K562 (cell line): ENCODE measurements around the gene ZNF845. TPM values are rescaled to one million over a fixed set of nuclear protein-coding genes. Genes with fewer than 3 reads are reported as not detected.
"Not testable (repeated sequence)": the region's sequence is repeated elsewhere in the genome, so short reads cannot be mapped to it uniquely, and the experiment has no call there.

Source experiments
- ATAC-seq: fragments of 200-7000 bp; cut with Tn5 transposase; 3 replicates; pipeline ENCODE4 v1.9.1; 2020; ENCODE audit warnings: moderate library complexity
- BruUV-seq: library from RNA; stranded (reverse); fragments of 400-500 nt; replicated peaks from 2 replicates; lab custom pipeline; 2021; lab: Mats Ljungman, UMichigan
- CTCF ChIA-PET: fragments of 300-600 bp; formaldehyde crosslinking; extraction: SDS; loops from one replicate; lab custom pipeline; 2021; ENCODE audit warnings: low intra/inter-chr PET ratio; lab: Yijun Ruan, JAX
- POLR2A ChIA-PET: fragments of 300-600, 350-650 bp; sonication (Branson Sonifier 250); formaldehyde crosslinking; extraction: SDS; loops from one replicate; lab custom pipeline; 2021; ENCODE audit warnings: antibody characterized with exemption, inconsistent platforms; lab: Yijun Ruan, JAX
- DNase-seq, 4 experiments: peaks; one replicate each; pipeline versions ENCODE4 v3.0.0 to v3.0.0-alpha.2; 2011 to 2018; ENCODE audit warnings: low spot score in 3 of 4, mixed read lengths in 3 of 4; ENCODE audit errors: extremely low read depth in 1 of 4
- FAIRE-seq: peaks from 2 replicates; lab custom pipeline; 2011; peaks lifted over from hg19 to GRCh38; lab: Jason Lieb, UNC
- H2AFZ ChIP-seq: 2 replicates; pipeline ENCODE4 v1.6.0; 2011; ENCODE audit warnings: low read depth, low read length, control low read depth, inconsistent platforms
- H3K27ac ChIP-seq: fragments of 200-600 bp; 3 replicates; pipeline ENCODE4 v1.8.0; 2011; ENCODE audit warnings: low read depth, mild to moderate bottlenecking, control low read depth, inconsistent platforms, low read length, moderate library complexity, mixed read lengths; ENCODE audit errors: extremely low read depth
- H3K27me3 ChIP-seq, 2 experiments: fragments of 300-600 bp in 1 of 2; 2 replicates in 1 of 2; 3 replicates in 1 of 2; pipeline versions ENCODE4 v1.6.0 to v1.8.0; 2011; ENCODE audit warnings: inconsistent platforms in 2 of 2, low read length in 2 of 2, mild to moderate bottlenecking in 1 of 2, mixed read lengths in 1 of 2, moderate library complexity in 1 of 2; ENCODE audit not compliant: control insufficient read depth in 2 of 2, insufficient read depth in 2 of 2
- H3K36me3 ChIP-seq: fragments of 300-600 bp; 3 replicates; pipeline ENCODE4 v1.8.0; 2011; ENCODE audit warnings: mild to moderate bottlenecking, low read length, inconsistent platforms; ENCODE audit not compliant: control insufficient read depth, insufficient read depth
- H3K4me1 ChIP-seq, 2 experiments: fragments of 200-600 bp in 1 of 2; replicated peaks in 1 of 2; 2 replicates in 1 of 2; 3 replicates in 1 of 2; pipeline versions ENCODE4 v1.5.1 to v1.8.0; 2011; ENCODE audit warnings: inconsistent platforms in 2 of 2, low read length in 2 of 2, mild to moderate bottlenecking in 1 of 2, mixed read lengths in 1 of 2, moderate library complexity in 1 of 2; ENCODE audit not compliant: control insufficient read depth in 2 of 2, insufficient read depth in 2 of 2
- H3K4me2 ChIP-seq: 2 replicates; pipeline ENCODE4 v1.6.1; 2011; ENCODE audit warnings: low read length, control low read depth, inconsistent platforms, mixed read lengths; ENCODE audit not compliant: insufficient read depth
- H3K4me3 ChIP-seq: fragments of 200-600 bp; sonication (generic), shearing (Covaris generic); 2 replicates; pipeline ENCODE4 v1.5.1; 2016; ENCODE audit warnings: control low read depth, inconsistent platforms
- H3K79me2 ChIP-seq: fragments of 200-600 bp; 3 replicates; pipeline ENCODE4 v1.8.0; 2011; ENCODE audit warnings: low read length, inconsistent platforms; ENCODE audit not compliant: control insufficient read depth, insufficient read depth
- H3K9ac ChIP-seq, 2 experiments: 2 replicates each; pipeline versions ENCODE4 v1.6.0 to v1.6.1; 2011; ENCODE audit warnings: low read depth in 2 of 2, low read length in 2 of 2, control low read depth in 1 of 2, inconsistent platforms in 1 of 2, mild to moderate bottlenecking in 1 of 2, mixed read lengths in 1 of 2; ENCODE audit not compliant: insufficient read depth in 1 of 2
- H3K9me1 ChIP-seq: one replicate; pipeline ENCODE4 v1.6.0; 2011; ENCODE audit warnings: inconsistent platforms, mild to moderate bottlenecking, low read length, moderate library complexity; ENCODE audit not compliant: control insufficient read depth, insufficient read depth
- H3K9me3 ChIP-seq: replicated peaks from 2 replicates; pipeline ENCODE4 v1.5.1; 2011; ENCODE audit warnings: low read depth, low read length, inconsistent platforms; ENCODE audit not compliant: control insufficient read depth, insufficient read depth
- H4K20me1 ChIP-seq: replicated peaks from 2 replicates; pipeline ENCODE4 v1.6.1; 2011; ENCODE audit warnings: low read length, inconsistent platforms, mixed read lengths; ENCODE audit not compliant: control insufficient read depth, insufficient read depth
- RERE ChIP-seq: sonication (generic); formaldehyde crosslinking; IDR thresholded peaks from 2 replicates; pipeline ENCODE4 v1.8.0; 2023; ENCODE audit warnings: missing genetic modification reagents, mild to moderate bottlenecking, borderline replicate concordance
- TCF15 ChIP-seq: fragments of 250-450 bp; sonication (Bioruptor Pico); IDR thresholded peaks from 2 replicates; pipeline ENCODE4 v1.8.0; 2022; ENCODE audit warnings: moderate library complexity, mild to moderate bottlenecking, inconsistent platforms
- ZNF121 ChIP-seq: sonication (generic); formaldehyde crosslinking; conservative IDR thresholded peaks from 2 replicates; pipeline ENCODE4 v1.8.0; 2022; ENCODE audit warnings: missing genetic modification reagents
- ZNF324 ChIP-seq: fragments of 250-450 bp; sonication (Bioruptor Pico); IDR thresholded peaks from 2 replicates; pipeline ENCODE4 v1.4.0; 2020; ENCODE audit warnings: mild to moderate bottlenecking
- WGBS: fragments of 100-300 bp; shearing (Covaris generic); methylation state at CpG from one replicate; pipeline ENCODE4 v1.1.6; 2016; ENCODE audit warnings: low coverage, mixed read lengths; ENCODE audit not compliant: insufficient coverage; ENCODE audit errors: missing lambda C conversion rate; 5-methylcytosine and 5-hydroxymethylcytosine counted together
- in situ Hi-C: fragments of 300-500 bp; cut with MboI; formaldehyde crosslinking; loops from 4 replicates; pipeline ENCODE4 v1.15.0; 2018; ENCODE audit warnings: inconsistent platforms, mixed read lengths
- intact Hi-C: fragments of 100-400 bp; cut with micrococcal nuclease; formaldehyde crosslinking; loops from 2 replicates; pipeline ENCODE4 v1.14.2; 2022
- polyA plus RNA-seq, 8 experiments: library from polyadenylated mRNA; depleted of rRNA in 4 of 8; stranded (reverse) in 5 of 8; unstranded in 3 of 8; fragments of >200 nt; fragmentation: Nextera tagmentation in 2 of 8; fragmentation: Illumina TruSeq in 1 of 8; extraction: Ambion mirVana in 2 of 8; extraction: Trizol in 1 of 8; gene quantifications; 2 replicates each; pipeline versions ENCODE4 v1.2.1 to v1.2.3, GENCODE V29; 2011 to 2014; ENCODE audit warnings: inconsistent platforms in 1 of 8, missing spikeins in 1 of 8
- total RNA-seq, 7 experiments: library from RNA; depleted of rRNA in 6 of 7; stranded (reverse); fragments of >200 nt in 6 of 7; fragmentation: Illumina TruSeq in 2 of 7; extraction: Trizol in 2 of 7; gene quantifications; 2 replicates each; pipeline versions ENCODE4 v1.2.1 to v1.2.3, GENCODE V29; 2011 to 2021; ENCODE audit warnings: low replicate concordance in 1 of 7

ZNF845 gene
- total and polyA plus RNA-seq, 9 of the 15 experiments (the other 6 are each of a cell fraction or from before 2014, with no cell fraction given), result 1.9 to 13.2 (median 6.4) TPM

GRCh38 chr19:53344403-53344802 is 10.9 kb downstream of the ZNF845 start:
- H3K9ac ChIP-seq, in situ Hi-C loops, BruUV-seq, H2AFZ ChIP-seq, H3K27ac ChIP-seq, H4K20me1 ChIP-seq, CTCF ChIA-PET, FAIRE-seq, H3K27me3 ChIP-seq, intact Hi-C loops, H3K9me3 ChIP-seq, H3K9me1 ChIP-seq, DNase-seq, H3K4me3 ChIP-seq, ATAC-seq, H3K4me2 ChIP-seq, H3K79me2 ChIP-seq, H3K4me1 ChIP-seq: not testable (repeated sequence)
- POLR2A ChIA-PET, result interaction anchor here (0.6 kb wide), 1 partner anchor 18 kb away, joined by 3 read pairs; no protein-coding TSS in a partner anchor
- H3K36me3 ChIP-seq, result peaks cover 55% of the 10 kb centered on the region; the same call in 2 of the 3 replicates
- 96% methylated on average over 4 of the region's 4 CpGs for WGBS

- Histone ChIP-seq H3K9me3 (peaks cover 41% of the 10 kb centered on the region), H3K27me3 (no peaks in the 10 kb centered on the region), H3K36me3 (peaks cover 16% of the 10 kb centered on the region), H3K4me2 (no peak overlapping the region), H2AFZ (no peak overlapping the region), H3K27ac (no peak overlapping the region), H3K9ac (no peak overlapping the region), H3K9me1 (no peaks in the 10 kb centered on the region), H3K79me2 (no peaks in the 10 kb centered on the region), H3K4me3 (no peak overlapping the region), H4K20me1 (no peaks in the 10 kb centered on the region), H3K4me1 (no peaks in the 10 kb centered on the region)
- FAIRE-seq (no peak), ATAC-seq (no peak), DNase-seq (no peak)
- no TSS peak for BruUV-seq
- intact Hi-C loops, result no loop called here
- TF ChIP-seq TCF15 (CRISPR knock-in tag), result no peak
- TF ChIP-seq RERE, result no peak
- TF ChIP-seq ZNF121 (CRISPR knock-in tag), result no peak
- peak; percentile 94 for TF ChIP-seq ZNF324 (CRISPR knock-in tag)
- ChIA-PET CTCF (no interaction called here), POLR2A (no interaction called here)
- WGBS, result 64% methylated on average over 1 of the region's 1 CpG
- in situ Hi-C loops, result no loop called here
Observed at GRCh38 chr19:53355739-53356138, 22.2 kb downstream of the ZNF845 start.
